Thoracic aorta (tissue), 2 donors: ENCODE measurements around the gene AGER. TPM values are rescaled to one million over a fixed set of nuclear protein-coding genes. Genes with fewer than 3 reads are reported as not detected.
"Not testable (repeated sequence)": the region's sequence is repeated elsewhere in the genome, so short reads cannot be mapped to it uniquely, and the experiment has no call there.

Experiments
- ATAC-seq: fragments of 150-250 bp; one replicate; pipeline ENCODE4 v1.8.0; 2017; ENCODE audit warnings: low read depth; ENCODE audit not compliant: insufficient number of reproducible peaks, low FRiP score
- DNase-seq: peaks from one replicate; pipeline ENCODE4 v3.0.0-alpha.2; 2020; ENCODE audit warnings: low spot score
- H3K27ac ChIP-seq, 2 donors: fragments of 200-600 bp; sonication (generic); 1 replicate in 1 of 2; 2 replicates in 1 of 2; pipeline ENCODE4 v1.5.1; 2016; ENCODE audit warnings: mild to moderate bottlenecking in 2 of 2, moderate library complexity in 2 of 2
- H3K27me3 ChIP-seq: fragments of 200-600 bp; sonication (generic); replicated peaks from 2 replicates; pipeline ENCODE4 v1.6.0; 2016; ENCODE audit warnings: mild to moderate bottlenecking; ENCODE audit not compliant: insufficient read depth
- H3K36me3 ChIP-seq: fragments of 200-600 bp; sonication (generic); one replicate; pipeline ENCODE4 v1.5.1; 2016
- H3K4me1 ChIP-seq, 2 donors: fragments of 200-600 bp; sonication (generic); 1 replicate in 1 of 2; 2 replicates in 1 of 2; pipeline versions ENCODE4 v1.5.1 to v1.6.0; 2016; ENCODE audit warnings: low read depth in 2 of 2, mild to moderate bottlenecking in 1 of 2; ENCODE audit not compliant: control insufficient read depth in 1 of 2
- H3K4me3 ChIP-seq: fragments of 200-600 bp; sonication (generic); 2 replicates; pipeline ENCODE4 v1.5.1; 2016; ENCODE audit warnings: mild to moderate bottlenecking
- H3K9me3 ChIP-seq: fragments of 200-600 bp; sonication (generic); 2 replicates; pipeline ENCODE4 v1.5.1; 2016
- total RNA-seq, 2 donors: library from RNA; depleted of rRNA; stranded (reverse); fragments of >200 nt; gene quantifications; one replicate each; pipeline versions ENCODE4 v1.1.0 to v1.2.3, GENCODE V29; 2016
- TF ChIP-seq, protein P1 (sequence below): fragments of 200-600 bp; sonication (generic); IDR thresholded peaks from one replicate; pipeline ENCODE4 v1.5.1; 2019; ENCODE audit warnings: antibody characterized with exemption

The AGER gene
- total RNA-seq, 2 donors from 2014 or later, result 1.8 to 3.8 TPM

DNA sequence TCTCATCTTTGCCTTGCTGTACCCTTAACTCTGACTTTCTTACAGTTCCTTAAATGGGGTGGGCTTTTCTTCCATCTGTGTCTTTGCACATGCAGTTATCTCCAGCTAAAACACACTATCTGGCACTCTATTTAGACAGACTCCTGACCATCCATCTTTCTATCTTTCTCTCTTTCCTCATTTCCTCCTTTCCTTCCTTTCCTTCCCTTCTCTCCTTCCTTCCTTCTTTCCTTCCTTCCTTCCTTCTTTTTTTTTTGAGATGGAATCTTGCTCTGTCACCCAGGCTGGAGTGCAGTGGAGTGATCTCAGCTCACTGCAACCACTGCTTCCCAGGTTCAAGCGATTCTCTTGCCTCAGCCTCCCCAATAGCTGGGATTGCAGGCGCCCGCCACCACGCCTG is 31.6 kb upstream of the AGER start:
- DNase-seq (no peak), ATAC-seq (no peak)
- Histone ChIP-seq H3K27ac (no peak overlapping the region), H3K4me3 (no peak overlapping the region), H3K36me3 (no peaks in the 10 kb centered on the region), H3K9me3 (no peaks in the 10 kb centered on the region), H3K4me1 (no peaks in the 10 kb centered on the region), H3K27me3 (no peaks in the 10 kb centered on the region)
- TF ChIP-seq, protein P1, sequence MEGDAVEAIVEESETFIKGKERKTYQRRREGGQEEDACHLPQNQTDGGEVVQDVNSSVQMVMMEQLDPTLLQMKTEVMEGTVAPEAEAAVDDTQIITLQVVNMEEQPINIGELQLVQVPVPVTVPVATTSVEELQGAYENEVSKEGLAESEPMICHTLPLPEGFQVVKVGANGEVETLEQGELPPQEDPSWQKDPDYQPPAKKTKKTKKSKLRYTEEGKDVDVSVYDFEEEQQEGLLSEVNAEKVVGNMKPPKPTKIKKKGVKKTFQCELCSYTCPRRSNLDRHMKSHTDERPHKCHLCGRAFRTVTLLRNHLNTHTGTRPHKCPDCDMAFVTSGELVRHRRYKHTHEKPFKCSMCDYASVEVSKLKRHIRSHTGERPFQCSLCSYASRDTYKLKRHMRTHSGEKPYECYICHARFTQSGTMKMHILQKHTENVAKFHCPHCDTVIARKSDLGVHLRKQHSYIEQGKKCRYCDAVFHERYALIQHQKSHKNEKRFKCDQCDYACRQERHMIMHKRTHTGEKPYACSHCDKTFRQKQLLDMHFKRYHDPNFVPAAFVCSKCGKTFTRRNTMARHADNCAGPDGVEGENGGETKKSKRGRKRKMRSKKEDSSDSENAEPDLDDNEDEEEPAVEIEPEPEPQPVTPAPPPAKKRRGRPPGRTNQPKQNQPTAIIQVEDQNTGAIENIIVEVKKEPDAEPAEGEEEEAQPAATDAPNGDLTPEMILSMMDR, result no peak

GRCh38 chr6:32214126-32214525 is 30.1 kb upstream of the AGER start:
- Histone ChIP-seq H3K27me3 (no peaks in the 10 kb centered on the region), H3K4me3 (no peak overlapping the region), H3K36me3 (no peaks in the 10 kb centered on the region), H3K27ac (no peak overlapping the region), H3K4me1 (no peaks in the 10 kb centered on the region), H3K9me3 (no peaks in the 10 kb centered on the region)
- ATAC-seq (no peak), DNase-seq (no peak)
- TF ChIP-seq, protein P1, result no peak

DNA sequence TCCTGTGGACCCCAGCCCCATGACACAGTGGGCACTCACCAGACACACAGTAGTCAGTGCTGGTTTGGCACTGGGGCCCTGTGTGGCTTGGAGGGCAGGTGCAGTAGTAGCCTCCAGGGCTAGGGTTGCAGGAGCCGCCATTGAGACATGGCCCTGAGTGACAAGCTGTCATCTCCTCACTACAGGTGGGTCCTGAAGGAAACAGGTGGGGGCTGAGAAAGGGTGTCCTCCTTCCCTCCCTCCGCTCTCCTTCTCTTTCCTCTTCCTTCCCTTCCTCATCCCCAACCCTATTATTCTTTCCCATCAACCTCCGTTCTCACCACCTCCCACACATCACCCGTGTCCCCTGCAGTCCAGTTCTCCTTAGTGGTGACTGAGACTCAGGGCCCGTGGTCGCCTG is 29.6 kb upstream of the AGER start:
- H3K27ac ChIP-seq, result no peak overlapping the region

DNA sequence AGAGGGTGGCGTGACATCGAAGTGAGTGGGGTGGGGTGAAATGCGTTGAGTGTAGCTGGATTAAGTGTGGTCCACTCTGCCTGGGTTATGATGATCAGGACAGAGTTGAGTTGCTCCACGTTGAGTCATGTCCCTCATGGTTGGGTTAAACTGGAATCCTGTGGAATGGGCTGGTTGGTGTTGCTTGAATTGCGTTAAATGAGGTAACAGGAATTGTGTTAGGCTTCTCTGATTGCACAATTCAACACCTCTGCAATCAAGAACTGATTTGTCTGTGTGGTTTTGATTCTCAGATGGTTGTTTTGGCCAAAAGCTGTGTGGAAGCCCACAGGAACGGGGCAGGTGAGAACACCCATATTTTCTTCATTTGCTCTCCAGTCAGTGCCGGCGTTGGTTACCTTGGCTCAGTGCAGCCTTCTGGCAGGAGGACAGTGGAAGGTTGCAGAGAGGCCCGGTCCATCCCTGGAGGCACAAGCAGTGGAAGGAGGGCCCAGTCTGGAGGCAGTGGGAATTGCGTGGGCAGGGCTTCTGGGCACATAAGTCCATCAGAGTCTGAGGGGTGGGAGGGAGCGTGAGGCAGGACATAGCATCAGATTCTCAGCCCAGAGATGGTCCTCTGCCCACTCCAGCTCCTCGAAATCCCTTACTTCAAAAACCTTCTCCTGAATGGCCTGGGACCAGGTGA is 28.2 kb upstream of the AGER start:
- no peak for ATAC-seq
- no peaks in the 10 kb centered on the region for H3K27me3 ChIP-seq
- DNase-seq, result no peak
- TF ChIP-seq, protein P1, result no peak
- no peak overlapping the region for H3K27ac ChIP-seq
- H3K9me3 ChIP-seq, result no peaks in the 10 kb centered on the region
- H3K4me3 ChIP-seq, result no peak overlapping the region
- no peaks in the 10 kb centered on the region for H3K4me1 ChIP-seq
- no peaks in the 10 kb centered on the region for H3K36me3 ChIP-seq

More for the DNA sequence above, 29.6 kb upstream of the AGER start:
- no peaks in the 10 kb centered on the region for H3K4me1 ChIP-seq
- TF ChIP-seq, protein P1, result no peak
- no peaks in the 10 kb centered on the region for H3K36me3 ChIP-seq
- ATAC-seq (no peak), DNase-seq (no peak)
- H3K4me3 ChIP-seq, result no peak overlapping the region
- no peaks in the 10 kb centered on the region for H3K27me3 ChIP-seq
- no peaks in the 10 kb centered on the region for H3K9me3 ChIP-seq

GRCh38 chr6:32211432-32211831 is 27.4 kb upstream of the AGER start:
- not testable (repeated sequence) for H3K9me3 ChIP-seq, H3K27ac ChIP-seq

DNA sequence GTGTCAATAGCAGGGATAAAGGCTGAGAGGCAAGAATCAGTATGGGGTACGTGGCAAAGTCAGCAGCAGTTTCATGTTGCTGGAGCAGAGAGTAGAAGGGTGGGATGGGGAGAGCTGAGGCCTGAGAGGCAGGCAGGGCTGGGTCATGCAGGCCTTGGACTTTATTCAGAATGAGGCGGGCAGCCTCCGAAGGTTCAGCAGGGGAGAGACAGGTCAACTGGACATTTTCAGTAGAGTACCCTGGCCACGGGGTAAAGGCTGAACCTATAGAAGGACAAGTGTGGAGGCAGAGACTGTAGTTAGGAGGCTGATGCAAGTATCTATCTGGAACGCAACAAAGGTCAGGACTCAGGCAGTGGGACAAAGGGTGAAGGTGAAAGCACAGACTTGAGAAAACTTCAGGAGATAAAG is 26.1 kb upstream of the AGER start:
- DNase-seq (no peak), ATAC-seq (no peak)
- H3K4me1 ChIP-seq, result no peaks in the 10 kb centered on the region
- no peaks in the 10 kb centered on the region for H3K36me3 ChIP-seq
- no peaks in the 10 kb centered on the region for H3K27me3 ChIP-seq
- TF ChIP-seq, protein P1, result no peak
- no peak overlapping the region for H3K4me3 ChIP-seq
- H3K9me3 ChIP-seq, result no peaks in the 10 kb centered on the region
- H3K27ac ChIP-seq, result no peak overlapping the region

More at GRCh38 chr6:32211432-32211831, 27.4 kb upstream of the AGER start:
- H3K4me3 ChIP-seq, H3K36me3 ChIP-seq, H3K4me1 ChIP-seq, H3K27me3 ChIP-seq, DNase-seq, ATAC-seq: not testable (repeated sequence)
